ENCODE data around the gene GRIK3.

Gene GRIK3

GRCh38 chr1:36759355-36759754 is 275.0 kb downstream of the GRIK3 start:
- TF ChIP-seq, protein P1, sequence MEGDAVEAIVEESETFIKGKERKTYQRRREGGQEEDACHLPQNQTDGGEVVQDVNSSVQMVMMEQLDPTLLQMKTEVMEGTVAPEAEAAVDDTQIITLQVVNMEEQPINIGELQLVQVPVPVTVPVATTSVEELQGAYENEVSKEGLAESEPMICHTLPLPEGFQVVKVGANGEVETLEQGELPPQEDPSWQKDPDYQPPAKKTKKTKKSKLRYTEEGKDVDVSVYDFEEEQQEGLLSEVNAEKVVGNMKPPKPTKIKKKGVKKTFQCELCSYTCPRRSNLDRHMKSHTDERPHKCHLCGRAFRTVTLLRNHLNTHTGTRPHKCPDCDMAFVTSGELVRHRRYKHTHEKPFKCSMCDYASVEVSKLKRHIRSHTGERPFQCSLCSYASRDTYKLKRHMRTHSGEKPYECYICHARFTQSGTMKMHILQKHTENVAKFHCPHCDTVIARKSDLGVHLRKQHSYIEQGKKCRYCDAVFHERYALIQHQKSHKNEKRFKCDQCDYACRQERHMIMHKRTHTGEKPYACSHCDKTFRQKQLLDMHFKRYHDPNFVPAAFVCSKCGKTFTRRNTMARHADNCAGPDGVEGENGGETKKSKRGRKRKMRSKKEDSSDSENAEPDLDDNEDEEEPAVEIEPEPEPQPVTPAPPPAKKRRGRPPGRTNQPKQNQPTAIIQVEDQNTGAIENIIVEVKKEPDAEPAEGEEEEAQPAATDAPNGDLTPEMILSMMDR (IDR thresholded peaks at IDR 0.05; ENCODE audit: low read depth, low read length, poor library complexity, severe bottlenecking) = no peak
- TF ChIP-seq EZH2phosphoT487 (IDR thresholded peaks at IDR 0.05; ENCODE audit: borderline replicate concordance, low read length) = no peak
- Histone ChIP-seq H3K9me3 (ENCODE audit: control insufficient read depth, insufficient read depth, low read length) (no peaks in the 10 kb centered on the region), H3K9me2 (replicated peaks; ENCODE audit: control insufficient read depth, low read length) (no peaks in the 10 kb centered on the region), H3F3A (ENCODE audit: control insufficient read depth, insufficient read depth) (no peaks in the 10 kb centered on the region), H3K79me2 (ENCODE audit: control insufficient read depth, low read length) (no peaks in the 10 kb centered on the region), H3K4me2 (ENCODE audit: low read length) (no peak overlapping the region), H3K27ac (ENCODE audit: low read depth, low read length) (no peak overlapping the region), H3K27me3 (ENCODE audit: control insufficient read depth, low read length) (no peaks in the 10 kb centered on the region), H3K4me1 (ENCODE audit: control insufficient read depth, low read length) (no peaks in the 10 kb centered on the region), H3K36me3 (ENCODE audit: control insufficient read depth, low read length) (no peaks in the 10 kb centered on the region), H4K20me1 (ENCODE audit: control insufficient read depth, insufficient read depth, low read depth, low read length) (no peaks in the 10 kb centered on the region), H3K4me3 (ENCODE audit: low read length) (no peak overlapping the region)

DNA sequence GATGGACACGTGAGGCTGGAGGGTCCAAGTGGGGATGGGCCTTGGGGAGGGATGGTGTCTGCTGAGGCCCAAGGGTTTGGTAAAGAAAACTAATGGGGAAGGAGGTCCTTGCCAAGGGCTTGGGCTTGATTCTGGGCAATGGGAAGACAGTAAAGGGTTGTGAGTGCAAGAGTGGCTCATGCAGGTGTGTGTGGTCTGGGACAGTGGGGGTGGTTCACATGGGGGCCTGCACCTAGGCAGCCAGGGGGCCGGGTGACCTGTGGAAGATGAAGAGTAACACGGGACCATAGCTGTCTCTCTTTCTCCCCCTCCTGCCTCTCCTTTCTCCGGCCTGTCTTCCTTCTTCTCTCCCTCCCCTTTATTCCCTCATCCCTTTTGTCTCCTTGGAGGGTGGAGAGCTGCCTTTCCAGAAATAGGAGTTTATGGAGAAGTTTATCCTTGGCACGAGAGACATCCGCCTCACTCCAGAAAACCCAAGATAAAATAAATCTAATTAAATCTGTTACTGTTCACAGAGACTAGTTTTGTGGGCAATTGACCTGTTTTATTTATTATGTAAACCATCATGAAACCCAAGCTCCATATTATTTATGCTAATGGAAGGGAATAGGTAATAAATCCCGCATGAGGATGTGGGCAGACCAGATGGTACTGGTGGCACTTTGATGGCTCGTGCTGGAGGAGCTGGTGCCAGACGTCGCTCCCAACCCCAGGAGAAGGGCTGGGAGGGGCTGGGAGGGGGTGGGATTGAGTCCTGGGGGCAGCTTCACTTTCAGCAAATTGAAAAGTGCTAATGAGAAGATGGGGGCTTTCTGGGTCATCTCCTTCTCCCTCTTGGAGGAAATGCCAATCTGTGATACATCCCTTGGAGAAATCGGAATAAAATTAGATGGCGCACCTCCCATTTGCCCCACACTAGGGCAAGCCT is 278.7 kb downstream of the GRIK3 start:
- H4K20me1 ChIP-seq (ENCODE audit: control insufficient read depth, insufficient read depth, low read depth, low read length) = no peaks in the 10 kb centered on the region
- no peaks in the 10 kb centered on the region for H3K4me1 ChIP-seq (ENCODE audit: control insufficient read depth, low read length)
- H3F3A ChIP-seq (ENCODE audit: control insufficient read depth, insufficient read depth) = no peaks in the 10 kb centered on the region
- H3K9me3 ChIP-seq (ENCODE audit: control insufficient read depth, insufficient read depth, low read length) = no peaks in the 10 kb centered on the region
- no peaks in the 10 kb centered on the region for H3K36me3 ChIP-seq (ENCODE audit: control insufficient read depth, low read length)
- no peak overlapping the region for H3K4me3 ChIP-seq (ENCODE audit: low read length)
- H3K4me2 ChIP-seq (ENCODE audit: low read length) = no peak overlapping the region
- no peaks in the 10 kb centered on the region for H3K9me2 ChIP-seq (replicated peaks; ENCODE audit: control insufficient read depth, low read length)
- no peak overlapping the region for H3K27ac ChIP-seq (ENCODE audit: low read depth, low read length)
- TF ChIP-seq, protein P1 (IDR thresholded peaks at IDR 0.05; ENCODE audit: low read depth, low read length, poor library complexity, severe bottlenecking) = no peak
- no peak for TF ChIP-seq EZH2phosphoT487 (IDR thresholded peaks at IDR 0.05; ENCODE audit: borderline replicate concordance, low read length)
- H3K27me3 ChIP-seq (ENCODE audit: control insufficient read depth, low read length) = no peaks in the 10 kb centered on the region
- H3K79me2 ChIP-seq (ENCODE audit: control insufficient read depth, low read length) = no peaks in the 10 kb centered on the region

DNA sequence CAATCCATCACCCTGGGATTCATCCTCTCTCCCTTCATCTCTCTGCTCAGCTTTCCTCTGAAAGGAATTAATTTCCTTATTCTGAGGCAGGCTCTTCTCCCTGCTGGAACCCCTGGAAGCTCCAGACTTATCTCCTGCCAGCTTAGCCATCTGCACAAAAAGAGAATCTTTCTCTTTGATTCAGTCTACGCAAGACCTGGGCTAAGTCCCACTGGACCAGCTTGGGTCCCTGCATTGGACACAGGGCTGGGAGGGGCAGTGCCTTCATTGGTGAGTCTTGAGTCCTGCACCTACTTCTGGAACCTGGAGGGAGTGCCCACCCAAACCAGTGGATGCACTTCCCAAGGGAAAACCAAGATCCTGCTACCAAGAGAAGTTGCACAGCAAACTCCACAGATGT is 279.9 kb downstream of the GRIK3 start:
- no peaks in the 10 kb centered on the region for H3K9me3 ChIP-seq (ENCODE audit: control insufficient read depth, insufficient read depth, low read length)
- no peaks in the 10 kb centered on the region for H3K27me3 ChIP-seq (ENCODE audit: control insufficient read depth, low read length)
- TF ChIP-seq, protein P1 (IDR thresholded peaks at IDR 0.05; ENCODE audit: low read depth, low read length, poor library complexity, severe bottlenecking) = no peak
- no peak for TF ChIP-seq EZH2phosphoT487 (IDR thresholded peaks at IDR 0.05; ENCODE audit: borderline replicate concordance, low read length)
- no peak overlapping the region for H3K4me2 ChIP-seq (ENCODE audit: low read length)
- no peaks in the 10 kb centered on the region for H3K79me2 ChIP-seq (ENCODE audit: control insufficient read depth, low read length)
- H3K9me2 ChIP-seq (replicated peaks; ENCODE audit: control insufficient read depth, low read length) = no peaks in the 10 kb centered on the region
- no peak overlapping the region for H3K4me3 ChIP-seq (ENCODE audit: low read length)
- no peaks in the 10 kb centered on the region for H3F3A ChIP-seq (ENCODE audit: control insufficient read depth, insufficient read depth)
- no peak overlapping the region for H3K27ac ChIP-seq (ENCODE audit: low read depth, low read length)
- H4K20me1 ChIP-seq (ENCODE audit: control insufficient read depth, insufficient read depth, low read depth, low read length) = no peaks in the 10 kb centered on the region
- no peaks in the 10 kb centered on the region for H3K36me3 ChIP-seq (ENCODE audit: control insufficient read depth, low read length)
- no peaks in the 10 kb centered on the region for H3K4me1 ChIP-seq (ENCODE audit: control insufficient read depth, low read length)

Measured in DOHH2 (cell line).